Testis (tissue), 3 donors: ENCODE results near the gene LGALS4. TPM values are rescaled to one million over a fixed set of nuclear protein-coding genes. Genes with fewer than 3 reads are reported as not detected.
"Not testable (repeated sequence)": the region's sequence is repeated elsewhere in the genome, so short reads cannot be mapped to it uniquely, and the experiment has no call there.

Source experiments
- DNase-seq: peaks from one replicate; pipeline ENCODE4 v3.0.0-alpha.2; 2019
- H3K27ac ChIP-seq, 2 donors: fragments of 200-600 bp; sonication (generic); one replicate each; pipeline ENCODE4 v1.5.1; 2019
- H3K27me3 ChIP-seq: fragments of 200-600 bp; sonication (generic); one replicate; pipeline ENCODE4 v1.5.1; 2019
- H3K36me3 ChIP-seq: fragments of 200-600 bp; sonication (generic); one replicate; pipeline ENCODE4 v1.5.1; 2017; ENCODE audit warnings: low read depth; ENCODE audit errors: missing control alignments
- H3K4me1 ChIP-seq: fragments of 200-600 bp; sonication (generic); one replicate; pipeline ENCODE4 v1.5.1; 2019
- H3K4me3 ChIP-seq, 2 donors: fragments of 200-600 bp; sonication (generic); one replicate each; pipeline ENCODE4 v1.5.1; 2017 to 2019
- H3K9me3 ChIP-seq: fragments of 200-600 bp; sonication (generic); one replicate; pipeline ENCODE4 v1.5.1; 2017
- CTCF ChIP-seq, 3 experiments: fragments of 450-650 bp in 2 of 3; fragments of 200-600 bp in 1 of 3; sonication (generic) in 1 of 3; IDR thresholded peaks; one replicate each; pipeline ENCODE4 v1.5.1; 2016 to 2019; ENCODE audit warnings: antibody characterized with exemption in 3 of 3, mild to moderate bottlenecking in 2 of 3, moderate library complexity in 1 of 3
- POLR2A ChIP-seq: fragments of 450-650 bp; IDR thresholded peaks from one replicate; pipeline ENCODE4 v1.6.1; 2017; ENCODE audit warnings: antibody characterized with exemption, mild to moderate bottlenecking, moderate library complexity
- WGBS, 2 donors: methylation state at CpG; one replicate each; pipeline ENCODE4 v1.1.5; 2018; 5-methylcytosine and 5-hydroxymethylcytosine counted together
- intact Hi-C: fragments of 100-400 bp; cut with DNase I; formaldehyde crosslinking; loops from one replicate; pipeline ENCODE4 v1.15.1; 2023; ENCODE audit warnings: low total_unique reads
- polyA plus RNA-seq: library from polyadenylated mRNA; stranded (reverse); fragments of 350-450 nt; fragmentation: Illumina TruSeq; extraction: RNeasy Lipid Tissue Mini Kit (QIAGEN cat#74804); gene quantifications from one replicate; pipeline ENCODE4 v1.2.3, GENCODE V29; 2014; ENCODE audit warnings: low read depth, low replicate concordance; ENCODE audit not compliant: insufficient read depth
- total RNA-seq, 2 donors: library from RNA; depleted of rRNA; stranded (reverse); fragments of >200 nt; gene quantifications; one replicate each; pipeline ENCODE4 v1.2.3, GENCODE V29; 2016

The LGALS4 gene
- total and polyA plus RNA-seq, 3 donors from 2014 or later = 1.6 to 1.9 (median 1.6) TPM

- H3K4me1 ChIP-seq = peaks cover 23% of the 10 kb centered on the region
- H3K27ac ChIP-seq = no peak overlapping the region
- no peaks in the 10 kb centered on the region for H3K9me3 ChIP-seq
- H3K4me3 ChIP-seq = no peak overlapping the region
- H3K27me3 ChIP-seq = no peaks in the 10 kb centered on the region
- peak; percentile 93 for DNase-seq
- WGBS, 2 donors = 58 to 59% methylated on average over 13 of the region's 13 CpGs
- TF ChIP-seq POLR2A = no peak
- no peak for TF ChIP-seq CTCF (IDR thresholded peaks at IDR 0.05)
- no peaks in the 10 kb centered on the region for H3K36me3 ChIP-seq
- intact Hi-C loops = no loop called here
Measured at GRCh38 chr19:38819231-38819920, 6.6 kb upstream of the LGALS4 start.

GRCh38 chr19:38817081-38817480, 4.3 kb upstream of the LGALS4 start:
- 94 to 98% methylated on average over 6 to 15 of the region's 15 CpGs for WGBS, 2 donors
- H3K27ac ChIP-seq = no peak overlapping the region
- no peak for DNase-seq
- TF ChIP-seq CTCF (IDR thresholded peaks at IDR 0.05) = no peak
- no peak for TF ChIP-seq POLR2A
- no peak overlapping the region for H3K4me3 ChIP-seq
- H3K9me3 ChIP-seq = no peaks in the 10 kb centered on the region
- intact Hi-C loops = no loop called here
- H3K4me1 ChIP-seq = peaks cover 23% of the 10 kb centered on the region
- no peaks in the 10 kb centered on the region for H3K36me3 ChIP-seq
- no peaks in the 10 kb centered on the region for H3K27me3 ChIP-seq

- 67 to 90% methylated on average over 5 to 18 of the region's 18 CpGs for WGBS, 2 donors
- TF ChIP-seq POLR2A (no peak), CTCF (IDR thresholded peaks at IDR 0.05) (no peak)
- Histone ChIP-seq H3K36me3 (no peaks in the 10 kb centered on the region), H3K27ac (no peak overlapping the region), H3K9me3 (no peaks in the 10 kb centered on the region), H3K27me3 (no peaks in the 10 kb centered on the region), H3K4me1 (peaks cover 23% of the 10 kb centered on the region), H3K4me3 (peak overlapping the region in 1 of 2 donors; percentile 15)
- intact Hi-C loops = no loop called here
- no peak for DNase-seq
Measured at GRCh38 chr19:38816131-38816750, 3.5 kb upstream of the LGALS4 start.

- H3K27ac ChIP-seq = no peak overlapping the region
- peak overlapping the region in 1 of 2 donors; percentile 15 for H3K4me3 ChIP-seq
- peak; percentile 62 for DNase-seq
- 65 to 69% methylated on average over 17 to 34 of the region's 34 CpGs for WGBS, 2 donors
- intact Hi-C loops = no loop called here
- no peaks in the 10 kb centered on the region for H3K27me3 ChIP-seq
- TF ChIP-seq POLR2A (no peak), CTCF (IDR thresholded peaks at IDR 0.05) (no peak)
- no peaks in the 10 kb centered on the region for H3K36me3 ChIP-seq
- peaks cover 23% of the 10 kb centered on the region for H3K4me1 ChIP-seq
- H3K9me3 ChIP-seq = no peaks in the 10 kb centered on the region
Measured at GRCh38 chr19:38815059-38816001, 2.6 kb upstream of the LGALS4 start.

- WGBS, 2 donors = 67 to 83% methylated on average over 2 of the region's 2 CpGs
- H3K27ac ChIP-seq, intact Hi-C loops, H3K36me3 ChIP-seq, DNase-seq, H3K9me3 ChIP-seq, H3K4me3 ChIP-seq, H3K27me3 ChIP-seq: not testable (repeated sequence)
- H3K4me1 ChIP-seq = peaks cover 15% of the 10 kb centered on the region
Measured at GRCh38 chr19:38813932-38814331, 1.2 kb upstream of the LGALS4 start.
